NCI-H2107 treated with DMSO at 0.1 percent for 48 hours (cell line): ENCODE measurements around the gene IRAK2.
A peak's percentile ranks its signal among the peaks of the same experiment; 100 is the strongest.
"Not testable (repeated sequence)": the region's sequence is repeated elsewhere in the genome, so short reads cannot be mapped to it uniquely, and the experiment has no call there.

ENCODE experiments used
- DNase-seq: peaks from one replicate; lab custom pipeline; 2025; ENCODE audit not compliant: unreplicated experiment; lab: John Stamatoyannopoulos, UW

IRAK2 gene

DNA sequence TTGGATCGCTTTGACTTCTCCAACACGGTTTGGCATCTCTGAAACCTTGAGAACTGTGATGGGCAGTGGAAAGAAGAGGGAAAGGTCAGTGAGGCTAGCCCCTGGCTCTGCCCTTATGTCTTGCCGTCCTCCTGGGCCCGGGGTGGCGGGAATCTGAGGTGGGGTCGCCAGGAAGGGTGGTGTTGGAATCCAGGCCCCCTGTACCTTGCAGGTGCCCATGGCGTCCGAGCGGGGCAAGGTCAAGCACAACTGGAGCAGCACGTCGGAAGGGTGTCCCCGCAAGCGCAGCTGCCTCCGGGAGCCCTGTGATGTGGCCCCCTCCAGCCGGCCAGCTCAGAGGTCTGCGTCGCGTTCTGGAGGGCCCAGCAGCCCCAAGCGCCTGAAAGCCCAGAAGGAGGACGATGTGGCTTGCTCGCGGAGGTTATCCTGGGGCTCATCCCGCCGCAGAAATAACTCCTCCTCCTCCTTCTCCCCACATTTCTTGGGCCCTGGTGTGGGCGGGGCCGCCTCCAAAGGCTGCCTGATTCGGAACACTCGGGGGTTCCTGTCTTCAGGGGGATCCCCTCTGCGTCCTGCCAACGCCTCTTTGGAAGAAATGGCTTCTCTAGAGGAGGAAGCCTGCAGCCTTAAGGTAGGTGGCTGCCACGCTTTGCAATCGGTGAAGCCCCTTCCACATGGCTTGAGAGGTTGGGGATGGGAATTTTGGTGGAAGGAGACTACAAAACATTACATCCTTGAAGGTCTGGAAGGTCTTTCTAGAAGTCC lies 84.4 kb downstream of the IRAK2 start:
- no peak for DNase-seq

DNA sequence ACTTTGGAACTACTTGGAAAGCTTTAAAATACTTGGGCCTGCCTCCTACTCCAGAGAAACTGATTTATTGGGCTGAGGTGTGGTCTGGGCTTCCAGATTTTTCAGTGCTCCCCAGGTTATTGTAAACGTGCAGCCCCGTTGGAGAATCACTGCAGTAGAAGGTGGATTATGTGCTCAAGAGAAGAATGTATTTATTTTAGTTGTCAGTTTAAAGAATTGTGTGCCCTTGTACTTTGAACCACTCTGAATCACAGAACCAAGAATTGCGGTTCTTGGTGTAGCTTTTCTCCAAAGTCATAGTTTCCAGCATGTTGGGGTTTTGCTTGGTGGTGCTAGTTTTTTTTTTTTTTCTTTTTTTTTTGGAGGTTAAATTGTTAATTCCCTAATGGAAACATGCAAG lies 85.1 kb downstream of the IRAK2 start:
- DNase-seq: no peak

- DNase-seq: no peak
Observed at GRCh38 chr3:10251006-10251405, 86.3 kb downstream of the IRAK2 start.

DNA sequence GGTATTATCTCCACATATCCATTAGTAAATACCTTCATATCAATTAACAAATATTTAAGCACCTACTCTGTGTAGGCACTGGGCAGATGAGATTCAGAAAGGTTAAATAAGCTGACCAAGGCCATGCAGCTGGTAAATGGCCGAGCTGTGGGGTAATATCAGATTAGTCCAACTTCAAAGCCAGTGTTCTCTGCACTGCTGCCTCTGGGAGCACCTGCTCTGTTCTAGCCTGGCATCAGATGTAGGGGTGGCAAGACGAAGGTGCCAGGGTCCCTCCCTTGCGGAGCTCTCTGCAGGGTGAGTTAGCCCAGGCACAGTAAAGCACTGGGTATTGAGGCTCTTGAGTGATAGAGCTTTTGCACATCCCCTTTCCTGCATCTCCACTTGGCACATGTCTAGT lies 89.0 kb downstream of the IRAK2 start:
- DNase-seq: no peak

GRCh38 chr3:10255835-10256234 lies 91.1 kb downstream of the IRAK2 start:
- no peak for DNase-seq

- DNase-seq: no peak
Observed at GRCh38 chr3:10259036-10259435, 94.3 kb downstream of the IRAK2 start.

DNA sequence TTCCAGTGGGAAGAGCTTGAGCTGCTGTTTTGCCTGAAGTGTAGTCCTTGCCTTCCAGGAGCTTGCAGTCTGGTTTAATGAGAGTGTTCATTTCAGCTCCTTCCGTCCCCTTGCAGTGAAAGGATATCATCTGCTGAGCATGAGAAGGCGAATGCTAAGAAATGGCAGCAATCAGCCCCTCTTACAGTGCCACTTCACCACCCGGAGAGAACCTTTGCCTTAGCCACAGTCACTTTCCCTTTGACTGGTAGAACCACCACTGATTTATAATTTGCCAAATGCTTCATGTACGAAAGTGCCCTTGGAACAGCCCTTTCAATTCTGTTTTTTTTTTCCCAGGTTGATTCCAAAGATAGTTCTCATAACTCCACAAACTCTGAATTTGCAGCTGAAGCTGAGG lies 95.1 kb downstream of the IRAK2 start:
- DNase-seq: no peak

DNA sequence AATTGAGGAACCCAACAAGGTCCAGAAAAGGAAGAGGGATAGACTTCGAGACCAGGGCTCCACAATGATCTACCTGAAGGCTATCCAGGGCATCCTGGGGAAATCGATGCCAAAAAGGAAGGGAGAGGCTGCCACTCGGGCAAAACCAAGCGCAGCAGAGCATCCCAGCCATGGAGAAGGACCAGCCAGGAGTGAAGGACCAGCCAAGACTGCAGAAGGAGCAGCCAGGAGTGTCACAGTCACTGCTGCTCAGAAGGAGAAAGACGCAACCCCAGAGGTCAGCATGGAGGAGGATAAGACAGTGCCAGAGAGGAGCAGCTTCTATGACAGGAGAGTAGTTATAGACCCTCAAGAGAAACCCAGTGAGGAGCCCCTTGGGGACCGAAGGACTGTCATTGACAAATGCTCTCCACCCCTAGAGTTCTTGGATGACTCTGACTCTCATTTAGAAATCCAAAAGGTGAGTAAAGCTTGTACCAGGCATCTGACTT lies 95.5 kb downstream of the IRAK2 start:
- no peak for DNase-seq

- DNase-seq: no peak
Observed at GRCh38 chr3:10262027-10262426, 97.3 kb downstream of the IRAK2 start.

DNA sequence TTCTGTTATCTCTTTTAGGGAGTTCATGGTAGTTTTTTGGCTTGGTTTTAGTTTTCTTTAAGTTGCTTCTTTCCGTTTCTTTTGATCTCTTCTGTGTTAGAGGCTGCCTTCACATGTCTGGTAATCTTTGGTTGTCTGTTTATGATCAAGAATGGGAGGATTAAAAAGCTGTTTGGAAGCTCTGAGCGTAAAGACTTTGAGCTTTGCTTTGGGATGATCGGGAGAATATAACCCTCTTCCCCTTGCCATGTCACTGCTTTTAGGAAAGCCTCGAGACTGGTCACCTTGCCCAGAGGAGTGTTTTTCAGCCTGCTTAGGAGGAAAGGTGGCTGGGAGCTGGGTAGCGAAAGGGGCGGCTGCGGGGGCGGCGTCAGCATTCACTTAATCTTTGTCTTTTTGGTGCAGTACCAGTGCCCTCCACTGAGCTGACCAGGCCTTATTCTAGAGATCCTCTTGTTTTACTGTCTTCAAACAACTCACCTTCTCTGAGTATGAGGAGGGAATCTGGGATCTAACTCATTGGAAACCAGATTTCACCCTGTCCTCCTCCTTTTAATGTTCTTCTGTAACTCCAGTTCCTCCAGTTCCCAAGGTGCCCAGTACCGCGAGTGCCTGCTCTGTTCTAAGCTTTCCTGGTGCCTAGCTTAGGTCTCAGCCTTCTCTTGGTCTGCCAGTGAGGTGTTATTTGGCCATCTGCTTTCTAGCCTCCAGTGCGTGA lies 99.1 kb downstream of the IRAK2 start:
- DNase-seq: no peak

DNA sequence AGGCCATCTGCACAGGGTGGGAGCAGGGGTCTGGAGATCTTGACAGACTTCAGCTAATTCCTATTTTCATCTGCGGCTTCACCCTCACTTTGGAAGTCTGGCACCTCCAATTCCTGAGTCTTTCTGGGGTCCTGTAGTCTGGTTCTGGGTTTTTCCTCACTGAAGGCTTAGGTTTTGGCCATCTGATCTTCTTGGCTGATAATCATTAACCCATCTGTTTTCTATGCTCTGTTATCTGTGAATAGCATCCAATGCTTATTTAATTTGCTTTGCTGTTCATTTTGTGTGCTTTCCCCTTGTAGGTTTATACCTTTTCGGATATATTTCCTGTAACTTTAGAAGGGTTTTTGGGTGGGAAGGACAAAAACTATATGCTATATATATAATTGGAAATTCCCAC lies 101.1 kb downstream of the IRAK2 start:
- DNase-seq: no peak

DNA sequence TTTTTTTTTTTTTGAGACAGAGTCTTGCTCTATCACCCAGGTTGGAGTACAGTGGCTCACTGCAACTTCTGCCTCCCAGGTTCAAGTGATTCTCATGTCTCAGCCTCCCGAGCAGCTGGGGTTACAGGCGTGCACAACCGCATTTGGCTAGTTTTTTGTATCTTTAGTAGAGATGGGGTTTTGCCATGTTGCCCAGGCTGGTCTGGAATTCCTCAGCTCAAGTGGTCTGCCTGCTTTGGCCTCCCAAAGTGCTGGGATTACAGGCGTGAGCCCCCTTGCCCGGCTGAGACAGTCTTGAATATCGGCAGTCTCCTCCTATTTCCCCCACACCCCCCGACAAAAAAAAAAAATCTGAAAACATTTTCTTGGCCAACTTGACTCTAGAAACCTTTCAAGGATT lies 102.2 kb downstream of the IRAK2 start:
- not testable (repeated sequence) for DNase-seq

DNA sequence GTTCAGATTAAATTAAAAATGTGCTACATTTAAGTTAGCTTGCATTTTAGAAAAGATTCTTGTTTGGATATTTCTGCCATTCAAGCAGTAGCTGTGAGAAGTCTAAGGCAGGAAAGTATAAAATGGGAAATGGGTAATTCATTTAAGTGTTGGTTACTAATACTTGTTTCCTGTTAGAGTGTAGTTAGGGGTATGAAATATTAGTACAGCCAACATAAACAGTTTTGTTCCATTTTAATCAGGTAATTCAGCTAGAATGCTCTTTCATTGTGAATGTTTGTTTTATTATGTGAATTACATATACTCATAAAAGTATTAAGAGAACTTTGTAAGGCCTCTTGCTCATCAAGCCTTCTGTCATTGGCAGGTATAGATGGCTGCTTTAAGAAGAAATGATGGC lies 103.4 kb downstream of the IRAK2 start:
- no peak for DNase-seq

DNA sequence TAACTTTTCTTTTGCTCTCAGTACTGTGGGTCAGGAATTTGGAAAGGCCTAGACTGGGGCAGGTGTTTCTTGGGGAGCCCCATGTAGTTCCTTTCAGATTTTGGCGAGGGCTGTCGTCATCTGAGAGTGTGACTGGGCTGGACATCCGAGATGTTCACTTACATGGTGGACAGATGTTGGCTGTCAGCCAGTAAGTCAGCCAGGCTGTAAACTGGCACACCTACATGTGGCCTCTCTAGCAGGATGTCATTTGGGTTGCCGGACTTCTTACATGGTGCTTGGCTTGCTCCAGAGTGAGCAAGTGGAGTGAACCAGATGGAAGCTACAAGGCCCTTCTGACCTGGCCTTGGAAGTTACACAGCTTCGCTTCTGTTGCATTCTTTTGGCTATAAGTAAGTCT lies 104.2 kb downstream of the IRAK2 start:
- no peak for DNase-seq

DNA sequence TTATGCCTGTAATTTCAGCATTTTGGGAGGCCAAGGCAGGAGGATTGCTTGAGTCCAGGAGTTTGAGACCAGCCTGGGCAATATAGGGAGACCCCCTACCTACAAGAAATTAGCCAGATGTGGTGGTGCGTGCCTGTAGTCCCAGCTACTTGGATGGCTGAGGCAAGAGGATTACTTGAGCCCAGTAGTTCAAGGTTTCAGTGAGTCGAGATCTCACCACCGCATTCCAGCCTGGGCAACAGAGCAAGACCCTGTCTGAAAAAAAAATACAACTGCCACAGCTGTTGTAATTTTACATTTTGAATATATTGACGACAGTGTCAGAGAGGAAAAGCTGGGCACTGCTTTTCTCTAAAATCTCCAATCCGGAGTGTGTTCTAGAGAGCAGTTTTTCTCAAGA lies 104.7 kb downstream of the IRAK2 start:
- no peak for DNase-seq

GRCh38 chr3:10272476-10272875 lies 107.8 kb downstream of the IRAK2 start:
- not testable (repeated sequence) for DNase-seq

- DNase-seq: no peak
Observed at GRCh38 chr3:10272977-10273376, 108.3 kb downstream of the IRAK2 start.

- no peak for DNase-seq
Observed at GRCh38 chr3:10273702-10274305, 109.1 kb downstream of the IRAK2 start.

DNA sequence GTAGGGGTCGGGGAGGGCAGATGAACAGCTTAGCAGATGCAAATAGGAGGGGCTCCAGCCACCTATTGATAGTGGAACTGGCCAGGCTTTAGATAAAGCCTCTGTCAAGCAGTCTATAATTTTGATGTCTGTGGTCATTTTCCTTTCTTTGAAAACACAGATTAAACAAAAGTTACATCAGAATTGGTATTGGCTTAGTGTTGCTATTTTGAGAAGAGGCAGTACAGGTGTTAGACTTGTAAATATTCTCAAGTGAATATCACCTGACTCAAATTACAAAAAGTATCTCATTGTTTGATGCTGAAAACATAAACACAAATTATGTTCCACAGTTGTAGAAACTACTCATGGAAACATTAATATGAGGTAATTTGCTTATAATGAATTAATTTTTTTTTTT lies 109.9 kb downstream of the IRAK2 start:
- peak; percentile 38 for DNase-seq

DNA sequence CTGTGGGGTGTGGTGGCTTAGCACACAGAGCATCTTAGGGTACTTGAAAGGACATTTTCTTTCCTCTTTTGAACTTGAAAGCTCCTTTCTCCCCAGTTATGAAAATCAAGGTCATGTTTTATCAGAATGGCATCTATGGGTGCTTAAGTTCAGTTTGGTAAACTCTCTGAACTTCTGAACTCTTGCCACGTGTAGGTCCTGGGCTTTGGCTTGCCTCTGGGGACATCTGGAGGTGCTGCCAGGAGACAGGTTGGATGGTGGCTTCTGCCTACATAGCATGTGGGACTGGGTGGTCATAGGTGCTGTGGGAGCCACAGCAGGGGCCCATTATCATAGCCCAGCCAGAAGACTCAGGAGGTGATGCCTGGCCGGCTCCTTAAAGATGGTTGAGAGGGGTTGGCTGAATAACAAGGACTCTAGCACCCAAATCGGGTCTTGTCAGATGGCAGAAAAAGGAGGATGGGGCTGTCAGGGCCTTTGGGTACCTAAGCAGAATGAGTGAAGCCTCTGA lies 112.5 kb downstream of the IRAK2 start:
- no peak for DNase-seq

GRCh38 chr3:10278501-10278900 lies 113.8 kb downstream of the IRAK2 start:
- no peak for DNase-seq
